ENCODE data around the gene NKX3-2. TPM values are rescaled to one million over a fixed set of nuclear protein-coding genes. Genes with fewer than 3 reads are reported as not detected.

Gene NKX3-2
- total RNA-seq, 2 experiments from 2014 or later = 0.57 to 0.63 TPM

DNA sequence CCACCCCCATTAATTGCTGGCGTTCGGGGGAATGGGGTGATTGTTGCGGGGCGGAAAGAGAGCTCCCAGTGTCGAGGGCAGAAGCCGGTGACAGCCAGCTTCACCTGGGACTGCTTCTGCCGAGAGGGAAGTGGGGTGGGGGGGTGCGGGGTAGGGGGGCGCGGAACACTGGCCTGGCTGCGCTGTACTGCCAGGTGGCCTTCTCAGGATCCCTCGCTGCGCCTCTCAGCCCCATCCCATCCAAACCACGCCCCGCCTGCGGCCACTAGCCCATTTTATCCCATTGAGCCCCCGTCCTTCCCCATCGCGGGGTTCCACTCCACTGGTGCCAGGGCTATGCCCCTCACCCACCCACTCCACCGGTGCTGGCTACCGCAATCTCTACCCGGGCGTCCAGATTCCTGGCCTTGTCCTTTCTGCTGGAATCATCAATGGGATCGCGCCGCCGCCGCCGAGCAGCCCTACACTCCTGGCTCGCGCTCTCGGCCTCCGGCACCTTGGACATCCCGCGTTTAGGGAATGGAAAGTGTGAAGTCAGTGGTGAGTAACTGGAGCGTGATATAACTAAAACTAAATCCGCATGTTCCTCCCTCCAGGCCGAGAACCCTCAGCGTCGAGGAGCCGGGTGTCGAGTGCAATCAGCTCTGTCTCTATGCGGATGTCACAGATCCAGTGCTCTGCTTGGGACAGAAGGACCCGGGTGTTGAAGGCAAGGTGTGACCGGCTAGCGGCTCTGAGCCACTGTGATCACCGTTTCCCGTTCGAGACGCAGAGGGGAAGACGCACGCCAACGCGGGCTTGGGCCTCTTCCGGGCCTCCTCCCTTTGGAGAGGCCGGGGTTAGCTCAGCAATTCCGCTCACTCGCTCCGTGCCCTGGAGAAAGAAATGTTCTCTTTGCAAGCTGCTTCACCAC is 20.5 kb downstream of the NKX3-2 start:
- Histone ChIP-seq H3K4me1 (ENCODE audit: insufficient read depth, low read length, poor library complexity, severe bottlenecking) (peaks cover 10% of the 10 kb centered on the region), H3K79me2 (ENCODE audit: insufficient read depth, low read depth, low read length) (no peaks in the 10 kb centered on the region), H3K36me3 (ENCODE audit: insufficient read depth, low read length) (no peaks in the 10 kb centered on the region), H3K9me2 (ENCODE audit: insufficient read depth, low read length) (no peaks in the 10 kb centered on the region), H3K9me3 (ENCODE audit: low read length) (no peaks in the 10 kb centered on the region), H2AFZ (ENCODE audit: low read length) (no peak overlapping the region), H4K20me1 (ENCODE audit: insufficient read depth, low read length) (no peaks in the 10 kb centered on the region), H3K4me2 (ENCODE audit: low read length) (no peak overlapping the region), H3K27ac (ENCODE audit: low read depth, low read length, poor library complexity, severe bottlenecking) (no peak overlapping the region), H3K4me3 (ENCODE audit: low read depth, low read length, poor library complexity, severe bottlenecking) (no peak overlapping the region)
- ChIA-PET POLR2A (interaction anchor here (0.5 to 0.7 kb wide), 2 partner anchors 9 to 44 kb away, joined by 3 to 4 read pairs; no protein-coding TSS in a partner anchor), CTCF (ENCODE audit: unreplicated experiment) (no interaction called here)
- intact Hi-C loops (cut with micrococcal nuclease; ENCODE audit: unreplicated experiment) = no loop called here
- no peak for TF ChIP-seq EZH2phosphoT487 (IDR thresholded peaks at IDR 0.05; ENCODE audit: borderline replicate concordance, low read depth, low read length)
- TF ChIP-seq, protein P1, sequence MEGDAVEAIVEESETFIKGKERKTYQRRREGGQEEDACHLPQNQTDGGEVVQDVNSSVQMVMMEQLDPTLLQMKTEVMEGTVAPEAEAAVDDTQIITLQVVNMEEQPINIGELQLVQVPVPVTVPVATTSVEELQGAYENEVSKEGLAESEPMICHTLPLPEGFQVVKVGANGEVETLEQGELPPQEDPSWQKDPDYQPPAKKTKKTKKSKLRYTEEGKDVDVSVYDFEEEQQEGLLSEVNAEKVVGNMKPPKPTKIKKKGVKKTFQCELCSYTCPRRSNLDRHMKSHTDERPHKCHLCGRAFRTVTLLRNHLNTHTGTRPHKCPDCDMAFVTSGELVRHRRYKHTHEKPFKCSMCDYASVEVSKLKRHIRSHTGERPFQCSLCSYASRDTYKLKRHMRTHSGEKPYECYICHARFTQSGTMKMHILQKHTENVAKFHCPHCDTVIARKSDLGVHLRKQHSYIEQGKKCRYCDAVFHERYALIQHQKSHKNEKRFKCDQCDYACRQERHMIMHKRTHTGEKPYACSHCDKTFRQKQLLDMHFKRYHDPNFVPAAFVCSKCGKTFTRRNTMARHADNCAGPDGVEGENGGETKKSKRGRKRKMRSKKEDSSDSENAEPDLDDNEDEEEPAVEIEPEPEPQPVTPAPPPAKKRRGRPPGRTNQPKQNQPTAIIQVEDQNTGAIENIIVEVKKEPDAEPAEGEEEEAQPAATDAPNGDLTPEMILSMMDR (conservative IDR thresholded peaks at IDR 0.05; ENCODE audit: low read length) = no peak
- BruUV-seq (replicated peaks) = no TSS peak
- no peak for DNase-seq (ENCODE audit: low spot score)

DNA sequence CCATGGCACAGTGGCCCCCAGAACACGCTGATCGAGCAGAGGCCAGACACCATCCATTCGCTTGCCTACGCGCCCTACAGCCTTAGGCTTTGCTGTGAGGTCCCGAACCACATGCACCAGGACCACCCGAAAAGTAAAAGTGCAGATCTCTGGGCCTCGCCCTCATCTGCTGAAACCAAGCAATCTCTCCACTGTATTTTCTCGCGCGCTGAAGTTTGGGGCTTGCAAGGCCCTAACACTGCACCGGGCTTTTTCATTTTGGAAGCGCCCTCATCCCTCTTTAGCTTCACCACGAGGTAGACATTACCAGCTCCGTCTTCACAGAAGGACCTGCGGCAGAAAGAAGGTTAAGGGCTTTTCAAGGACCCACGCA is 21.2 kb downstream of the NKX3-2 start:
- Histone ChIP-seq H3K9me2 (ENCODE audit: insufficient read depth, low read length) (no peaks in the 10 kb centered on the region), H2AFZ (ENCODE audit: low read length) (no peak overlapping the region), H3K27ac (ENCODE audit: low read depth, low read length, poor library complexity, severe bottlenecking) (no peak overlapping the region), H3K4me3 (ENCODE audit: low read depth, low read length, poor library complexity, severe bottlenecking) (no peak overlapping the region), H3K4me1 (ENCODE audit: insufficient read depth, low read length, poor library complexity, severe bottlenecking) (peaks cover 2% of the 10 kb centered on the region), H3K79me2 (ENCODE audit: insufficient read depth, low read depth, low read length) (no peaks in the 10 kb centered on the region), H3K4me2 (ENCODE audit: low read length) (no peak overlapping the region), H4K20me1 (ENCODE audit: insufficient read depth, low read length) (no peaks in the 10 kb centered on the region), H3K36me3 (ENCODE audit: insufficient read depth, low read length) (no peaks in the 10 kb centered on the region), H3K9me3 (ENCODE audit: low read length) (no peaks in the 10 kb centered on the region)
- TF ChIP-seq, protein P1 (conservative IDR thresholded peaks at IDR 0.05; ENCODE audit: low read length) = no peak
- TF ChIP-seq EZH2phosphoT487 (IDR thresholded peaks at IDR 0.05; ENCODE audit: borderline replicate concordance, low read depth, low read length) = no peak
- BruUV-seq (replicated peaks) = no TSS peak
- intact Hi-C loops (cut with micrococcal nuclease; ENCODE audit: unreplicated experiment) = no loop called here
- no peak for DNase-seq (ENCODE audit: low spot score)
- ChIA-PET CTCF (ENCODE audit: unreplicated experiment) (no interaction called here), POLR2A (no interaction called here)
